Activated CD8-positive, alpha-beta memory T cell treated with anti-CD3 and anti-CD28 coated beads for 48 hours (primary cell): Measurements from ENCODE around the gene LMO2.

Source experiments
- DNase-seq, 3 experiments: peaks; one replicate each; pipeline ENCODE4 v3.0.0-alpha.2; 2020; ENCODE audit warnings: low read depth in 2 of 3, low spot score in 2 of 3

Gene LMO2

DNA sequence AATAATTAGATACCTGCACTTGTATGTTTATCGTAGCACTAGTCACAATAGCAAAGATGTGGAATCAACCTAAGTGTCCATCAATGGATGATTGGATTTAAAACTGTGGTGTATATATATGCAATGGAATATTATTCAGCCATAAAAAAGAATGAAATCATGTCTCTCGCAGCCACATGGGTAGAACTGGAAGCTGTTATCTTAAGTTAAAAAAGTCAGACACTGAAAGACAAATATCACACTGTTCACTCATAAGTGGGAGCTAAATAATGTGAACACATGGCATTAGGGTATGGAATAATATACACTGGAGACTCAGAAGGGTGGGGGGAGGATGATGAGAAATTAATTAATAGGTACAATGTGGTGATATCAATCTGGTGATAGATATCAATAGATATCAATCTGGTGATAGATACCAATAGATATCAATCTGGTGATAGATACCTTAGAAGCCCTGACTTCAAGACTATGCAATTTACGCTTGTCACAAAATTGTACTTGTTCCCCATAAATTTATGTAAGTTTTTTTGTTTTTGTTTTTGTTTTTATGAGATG lies 2.0 kb downstream of the LMO2 start:
- DNase-seq = no peak

DNA sequence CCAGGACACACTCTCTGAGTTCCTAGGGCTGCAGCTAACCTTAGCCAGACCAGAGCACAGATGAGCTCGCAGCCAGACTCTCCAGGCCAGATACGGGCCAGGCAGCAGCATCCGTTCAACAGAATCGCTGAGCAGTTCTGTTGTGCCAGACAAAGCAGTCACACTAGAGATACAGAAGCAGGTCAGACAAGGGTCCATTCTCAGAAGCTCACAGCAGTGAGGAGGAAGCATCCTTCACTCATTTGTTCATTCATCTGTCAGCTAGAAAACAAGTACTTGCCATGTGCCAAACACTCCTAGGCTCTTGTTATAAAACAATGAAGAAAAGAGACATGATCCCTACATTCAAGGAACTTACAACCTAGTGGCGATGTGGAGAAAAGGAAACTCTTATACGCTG lies 2.6 kb downstream of the LMO2 start:
- DNase-seq = no peak

DNA sequence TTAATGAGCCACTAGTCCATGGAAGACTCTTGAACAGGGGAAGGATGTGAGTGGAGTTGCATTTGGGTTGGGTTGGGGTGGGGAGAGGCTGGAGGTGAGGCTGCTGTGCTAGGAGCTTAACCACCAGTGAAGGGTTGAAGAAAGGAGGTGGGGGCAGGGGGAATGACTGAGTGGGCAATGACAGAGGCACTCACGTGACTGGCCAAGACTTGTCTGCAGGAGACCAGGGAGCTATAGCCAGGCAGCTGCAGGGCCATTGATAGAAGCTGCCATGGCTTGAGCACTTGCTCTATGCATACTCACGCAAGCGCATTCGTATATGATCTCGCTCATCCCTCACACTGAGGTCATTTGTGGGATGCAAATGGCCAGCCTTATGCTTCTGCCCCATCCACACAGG lies 4.0 kb downstream of the LMO2 start:
- DNase-seq = no peak

DNA sequence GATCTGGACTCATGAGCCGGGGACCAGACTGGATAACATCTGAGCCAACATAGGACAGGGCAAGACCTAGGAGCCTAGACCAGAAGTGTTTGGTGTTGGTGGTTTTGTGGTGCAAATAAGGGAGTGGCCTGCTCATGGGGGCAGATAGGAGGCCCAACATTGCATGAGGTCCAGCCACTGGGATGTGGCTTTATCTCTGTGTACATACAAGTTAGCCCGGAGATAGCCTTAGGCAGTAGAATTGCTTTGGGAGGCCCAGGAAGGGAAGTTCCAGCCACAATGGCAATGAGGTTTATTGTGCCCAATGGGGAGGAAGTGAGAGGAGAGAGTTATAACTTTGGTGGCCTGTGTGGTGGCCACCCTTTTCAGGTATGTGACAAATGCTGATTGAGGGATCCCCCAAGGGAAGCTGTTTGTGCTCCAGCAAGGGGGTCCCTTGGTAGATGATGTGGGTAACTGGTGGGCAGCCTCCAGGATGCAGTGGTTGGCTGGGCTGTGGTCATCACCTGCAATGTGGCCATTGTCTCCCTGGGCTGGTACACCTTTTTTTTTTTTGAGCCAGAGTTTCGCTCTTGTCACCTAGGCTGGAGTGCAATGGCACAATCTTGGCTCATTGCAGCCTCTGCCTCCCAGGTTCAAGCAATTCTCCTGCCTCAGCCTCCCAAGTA lies 6.4 kb downstream of the LMO2 start:
- DNase-seq = no peak

DNA sequence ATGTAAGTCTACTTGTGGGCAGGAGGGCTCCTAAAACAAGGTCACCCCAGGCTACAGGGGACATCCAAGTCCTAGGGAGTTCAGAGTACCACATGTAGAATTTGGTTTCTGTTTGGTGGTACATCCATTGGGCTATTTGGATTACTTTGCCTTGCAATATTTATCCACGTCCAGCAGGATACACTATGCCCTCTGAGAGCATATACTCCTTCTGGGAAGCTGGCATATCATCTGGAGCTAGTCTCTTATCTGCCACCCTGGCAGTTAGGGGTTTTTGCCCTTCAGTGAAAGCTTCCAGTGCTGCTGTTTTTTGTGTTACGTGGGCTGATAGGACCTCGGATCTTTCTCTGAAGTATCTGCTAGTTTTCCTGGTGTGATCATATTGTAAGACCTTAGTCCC lies 7.3 kb downstream of the LMO2 start:
- DNase-seq = no peak

DNA sequence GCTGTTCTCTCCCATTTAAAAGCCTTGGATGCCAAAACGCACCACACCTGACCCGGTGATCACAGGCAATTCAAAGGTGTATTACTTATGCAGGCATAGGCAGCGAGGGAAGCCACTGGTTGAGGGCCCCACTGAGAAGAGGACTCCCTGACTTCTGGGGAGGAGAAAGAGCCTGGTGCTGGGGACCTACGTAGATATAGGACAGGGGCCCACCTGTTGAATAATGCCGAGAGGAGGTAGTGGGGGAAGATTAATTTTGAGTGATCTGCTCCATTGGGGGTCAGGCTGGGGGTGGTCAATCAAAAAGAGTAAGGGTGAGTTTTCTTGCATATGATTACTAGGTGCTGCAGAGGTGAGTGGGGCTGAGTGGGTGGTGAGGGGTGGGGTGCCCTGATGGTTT lies 7.8 kb downstream of the LMO2 start:
- DNase-seq = no peak

DNA sequence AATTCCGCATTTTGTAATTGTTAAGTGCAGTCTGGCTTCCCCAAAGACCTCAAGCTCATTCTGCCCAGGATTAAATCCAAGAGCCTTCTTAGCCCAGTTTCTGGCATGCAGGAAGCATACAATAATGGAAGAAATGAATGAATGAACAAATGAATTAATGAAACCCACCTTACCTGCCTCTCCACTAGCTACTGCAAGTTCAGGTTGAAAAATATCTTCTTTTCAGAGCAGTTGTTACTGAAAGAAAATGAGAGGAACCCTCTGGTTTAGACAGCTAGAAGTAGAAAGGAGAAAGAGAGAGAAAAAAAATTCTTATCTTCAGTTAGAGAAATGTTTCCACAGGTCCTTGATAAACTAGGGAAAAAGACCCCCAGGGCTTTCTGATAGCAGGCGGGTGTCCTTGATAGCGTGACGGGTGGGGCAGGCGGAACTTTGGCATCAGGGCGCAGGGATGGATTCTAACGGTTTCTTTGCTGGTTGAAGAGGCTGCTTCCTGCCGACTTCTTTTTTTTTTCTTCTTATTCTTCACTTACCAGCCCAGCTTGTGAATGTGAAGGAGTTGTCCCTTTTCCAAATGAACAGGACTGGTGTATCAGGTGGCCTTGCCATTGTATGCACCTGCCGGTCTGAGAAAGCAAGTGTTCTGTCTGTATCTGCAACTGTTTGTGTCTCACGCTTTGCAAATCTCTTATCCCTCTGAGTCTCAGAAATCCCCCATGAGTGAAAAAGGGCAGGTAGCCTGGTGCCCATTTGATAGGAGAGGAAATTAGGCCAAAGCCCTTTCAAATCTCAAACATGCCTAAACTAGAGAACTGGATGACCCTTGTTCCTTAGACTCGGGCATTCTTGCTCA lies 10.0 kb downstream of the LMO2 start:
- no peak for DNase-seq

DNA sequence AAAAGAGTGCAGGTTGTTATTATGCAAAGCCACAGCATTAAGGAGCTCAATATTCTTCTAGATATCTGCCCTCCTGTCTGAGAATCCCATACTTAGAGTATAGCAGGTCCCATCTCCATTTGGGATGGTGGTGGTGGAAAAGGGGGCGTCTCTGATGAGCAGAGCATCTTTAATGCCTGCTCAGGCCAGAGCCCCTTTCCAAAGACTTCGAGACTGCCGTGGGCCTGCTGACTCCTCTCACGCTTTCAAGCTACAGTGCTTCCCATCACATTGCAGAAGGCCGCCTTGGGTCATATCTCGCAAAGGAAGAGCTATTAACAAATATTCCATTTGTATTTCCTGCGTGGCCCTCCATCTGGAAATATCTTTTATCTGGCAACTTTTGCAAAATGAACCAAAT lies 10.9 kb downstream of the LMO2 start:
- no peak for DNase-seq

DNA sequence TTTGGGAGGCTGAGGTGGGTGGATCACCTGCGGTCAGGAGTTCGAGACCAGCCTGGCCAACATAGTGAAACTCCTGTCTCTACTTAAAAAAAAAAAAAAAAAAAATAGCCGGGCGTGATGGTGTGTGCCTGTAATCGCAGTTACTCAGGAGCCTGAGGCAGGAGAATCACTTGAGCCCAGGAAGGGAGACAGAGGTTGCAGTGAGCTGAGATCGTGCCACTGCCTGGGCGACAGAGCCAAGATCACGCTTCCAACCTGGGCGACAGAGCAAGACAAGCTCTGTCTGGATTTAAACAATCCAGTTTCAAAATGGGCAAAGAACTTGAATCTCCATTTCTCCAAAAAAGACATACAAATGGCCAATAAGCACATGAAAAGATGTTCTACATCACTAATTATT lies 12.5 kb downstream of the LMO2 start:
- no peak for DNase-seq

DNA sequence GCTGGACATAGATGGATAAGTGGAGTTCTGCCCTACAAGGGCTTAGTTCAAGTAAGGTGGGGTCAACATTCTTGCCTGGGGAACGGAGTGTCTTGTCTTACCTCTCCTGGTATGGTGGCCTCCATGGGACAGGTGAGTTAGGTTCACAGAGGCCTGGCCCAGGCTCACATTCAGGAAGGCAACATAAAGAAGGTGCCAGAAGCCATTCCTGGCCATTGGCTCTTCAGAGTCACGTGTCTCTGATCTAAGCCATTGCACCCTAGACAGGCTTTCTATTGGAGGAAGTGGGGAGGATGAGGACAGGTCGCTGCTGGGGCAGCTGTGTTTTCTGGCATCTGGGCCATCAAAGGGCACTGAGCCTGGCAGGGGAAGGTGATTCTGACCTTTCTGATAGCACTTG lies 14.8 kb downstream of the LMO2 start:
- DNase-seq = no peak

DNA sequence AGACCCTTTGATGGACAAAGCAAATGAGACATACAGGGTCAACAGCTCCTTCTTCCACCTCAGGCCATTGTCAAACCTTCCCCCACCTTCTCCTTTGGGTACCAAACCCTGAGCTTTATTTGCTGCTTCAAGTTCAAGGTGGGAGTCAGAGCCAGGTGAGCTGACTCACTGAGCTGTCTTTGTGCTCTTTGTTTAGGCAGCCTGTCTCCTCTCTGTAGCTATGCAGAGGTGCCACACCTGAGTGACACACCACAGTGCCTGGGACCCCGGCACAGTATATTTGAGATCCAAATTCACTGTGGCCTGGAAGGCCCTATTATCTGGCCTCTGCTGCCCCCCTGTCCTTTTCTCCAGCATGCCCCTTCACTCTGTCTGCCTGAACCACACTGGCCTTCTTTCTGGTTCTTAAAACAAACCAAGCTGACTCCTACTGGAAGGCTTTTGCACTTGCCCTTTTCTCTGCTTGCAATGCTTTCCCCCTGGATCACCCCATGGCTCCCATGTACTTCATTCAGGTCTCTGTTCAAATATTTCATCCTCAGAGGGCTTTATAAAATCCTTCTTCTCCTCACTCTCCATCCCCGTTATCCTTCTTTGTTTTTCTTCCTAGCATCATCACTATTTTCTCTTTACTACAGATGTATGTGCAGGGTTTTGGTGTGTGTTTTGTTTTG lies 16.1 kb downstream of the LMO2 start:
- DNase-seq = no peak

DNA sequence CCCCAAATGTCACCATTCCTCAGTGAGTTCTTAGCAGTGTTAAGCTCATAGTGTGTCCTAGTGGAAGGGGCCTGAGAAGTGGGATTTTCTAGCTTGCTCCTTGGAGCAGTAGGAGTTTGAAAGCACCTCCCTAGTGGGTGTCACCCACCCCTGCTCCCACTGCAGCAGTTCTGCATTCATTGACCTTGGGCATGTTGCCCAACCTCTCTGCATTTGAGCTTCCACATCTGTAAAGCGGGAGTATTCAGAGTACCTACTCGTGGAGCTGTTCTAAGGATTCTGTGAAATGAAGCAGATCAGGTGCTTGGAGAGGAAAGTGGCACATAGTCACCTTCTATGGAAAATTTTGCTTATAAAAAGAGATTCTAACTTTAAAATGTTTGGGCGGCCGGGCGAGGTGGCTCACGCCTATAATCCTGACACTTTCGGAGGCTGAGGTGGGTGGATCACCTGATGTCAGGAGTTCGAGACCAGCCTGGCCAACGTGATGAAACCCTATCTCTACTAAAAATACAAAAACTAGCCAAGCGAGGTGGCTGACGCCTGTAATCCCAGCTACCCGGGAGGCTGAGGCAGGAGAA lies 16.9 kb downstream of the LMO2 start:
- DNase-seq = no peak

DNA sequence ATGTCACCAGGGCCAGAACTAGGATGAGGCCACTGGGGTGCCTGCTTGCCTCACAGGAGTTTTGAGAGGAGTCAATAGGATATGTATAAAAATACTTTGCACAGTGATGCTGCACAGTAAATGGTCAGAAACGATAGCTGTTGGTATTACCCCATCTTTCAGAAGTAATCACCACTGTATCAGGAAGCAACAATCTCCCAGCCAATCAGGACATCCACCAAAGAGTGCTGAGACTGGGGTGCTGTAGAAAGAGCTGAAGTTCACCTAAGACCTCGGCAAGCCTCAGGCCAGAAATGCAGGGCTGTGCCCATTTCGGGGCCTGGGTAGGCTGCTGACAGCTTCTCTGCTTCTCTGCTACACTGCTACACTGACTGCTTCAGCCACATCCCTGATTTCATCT lies 17.4 kb downstream of the LMO2 start:
- no peak for DNase-seq

DNA sequence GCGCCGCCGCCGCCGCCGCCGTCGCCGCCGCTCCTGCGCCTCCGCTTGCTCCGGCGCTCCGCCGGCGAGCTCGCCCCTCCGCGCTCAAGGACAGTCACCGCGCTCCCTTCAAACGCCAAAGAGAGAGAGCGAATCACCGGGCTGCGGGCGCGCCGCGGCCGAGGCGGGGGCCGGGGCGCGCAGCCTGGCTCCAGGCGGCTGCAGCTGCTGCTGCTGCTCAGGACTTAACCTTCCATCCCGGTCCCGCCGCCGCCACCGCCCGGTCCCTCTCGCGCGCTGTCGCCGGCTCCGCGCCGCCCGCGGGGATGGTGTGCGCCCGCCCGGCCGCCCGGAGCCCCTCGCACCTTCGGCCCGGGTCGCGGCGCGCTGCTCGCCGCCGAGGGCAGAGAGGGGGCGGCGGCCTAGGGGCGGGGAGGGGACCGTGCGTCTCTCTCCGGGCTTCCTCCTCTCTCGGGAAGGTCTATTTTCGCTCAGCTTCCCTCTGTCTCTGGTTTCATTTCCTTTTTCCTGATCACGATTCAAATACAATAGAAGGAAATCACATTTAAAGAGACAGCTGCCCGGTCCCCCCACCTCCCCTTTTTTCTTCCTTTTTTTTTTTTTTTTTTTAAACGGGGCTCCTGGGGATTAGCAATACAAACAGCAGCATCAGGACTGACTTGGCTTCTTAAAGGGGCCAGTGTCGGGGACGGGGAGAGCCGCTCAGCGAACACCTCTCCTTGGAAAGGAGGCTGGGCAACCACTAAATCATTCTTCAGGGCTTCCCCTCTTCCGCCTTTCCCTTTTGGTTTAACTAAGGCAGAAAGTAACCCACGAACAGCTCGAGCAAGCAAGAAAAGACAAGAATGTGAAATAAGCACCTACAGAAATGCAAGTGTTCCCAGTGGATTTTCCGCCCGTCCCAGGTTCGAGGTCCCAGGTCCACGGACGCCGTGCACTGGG lies 22.1 kb downstream of the LMO2 start:
- no peak for DNase-seq

DNA sequence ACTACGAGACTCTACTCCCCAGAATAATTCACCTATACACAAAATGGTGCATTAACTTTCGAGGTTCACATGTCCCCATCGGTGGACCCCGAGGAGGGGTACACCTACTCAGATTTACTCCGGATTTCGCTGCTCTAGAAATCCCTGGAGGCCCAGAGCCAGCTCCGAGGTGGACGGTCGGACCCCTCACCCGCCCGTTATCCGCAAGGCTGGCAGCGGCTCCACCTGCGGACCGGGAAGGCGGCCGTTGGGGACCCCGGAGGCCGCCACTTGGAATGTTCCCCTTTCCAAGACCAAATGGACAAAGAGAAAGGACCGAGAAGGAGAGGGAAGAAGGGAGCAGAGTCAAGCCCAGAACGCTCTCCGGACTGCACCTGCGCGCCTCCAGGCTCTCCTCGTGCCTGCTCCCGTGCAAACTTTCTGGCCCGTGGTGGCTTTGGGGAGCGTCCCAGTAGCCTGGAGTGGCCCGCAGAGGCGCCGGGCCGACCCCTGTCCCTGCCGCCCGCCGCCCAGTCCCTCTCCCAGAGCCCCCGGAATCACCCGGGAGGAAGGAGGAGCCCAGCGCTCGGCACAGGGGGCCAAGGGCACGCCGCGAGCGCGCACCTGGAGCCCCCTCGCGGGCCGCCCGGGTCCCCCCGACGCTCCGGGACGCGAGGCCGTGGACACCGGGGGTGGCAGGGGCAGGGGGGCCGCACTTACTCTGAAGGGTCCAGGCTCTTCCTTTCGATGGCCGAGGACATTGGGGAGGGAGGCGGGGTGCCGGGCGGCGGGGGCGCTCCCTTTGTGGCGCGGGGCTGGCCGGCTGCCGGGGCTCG lies 23.0 kb downstream of the LMO2 start:
- no peak for DNase-seq

DNA sequence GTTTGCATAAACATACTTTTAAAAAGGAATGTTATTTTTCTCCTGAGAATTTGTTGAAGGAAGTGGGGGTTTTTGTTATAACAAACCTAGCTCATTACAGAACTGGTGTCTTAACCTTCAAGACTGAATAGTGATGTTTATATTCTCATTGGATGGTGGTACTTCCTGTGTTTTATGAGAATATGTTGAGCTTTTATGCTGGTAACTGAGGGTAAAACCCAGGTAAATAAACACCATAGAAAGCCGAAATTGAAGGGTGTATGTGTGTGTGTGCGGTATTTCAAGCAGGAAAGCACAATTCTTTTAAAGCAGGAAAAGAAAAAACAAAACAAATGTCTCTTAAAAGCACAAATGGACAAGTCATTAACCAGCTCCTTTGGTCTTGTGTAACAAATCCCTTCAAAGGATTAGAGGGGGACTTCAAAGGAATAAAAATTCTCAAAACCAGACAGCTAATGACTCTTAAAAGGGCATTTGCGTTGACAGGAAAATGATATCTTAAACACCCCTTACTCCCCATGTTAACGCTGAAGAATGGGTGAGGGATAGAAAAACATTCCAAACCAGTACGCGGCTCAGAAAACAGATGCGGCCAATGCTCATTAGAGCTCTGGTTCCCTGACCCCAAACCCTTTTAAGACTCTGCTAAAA lies 23.8 kb downstream of the LMO2 start:
- no peak for DNase-seq

DNA sequence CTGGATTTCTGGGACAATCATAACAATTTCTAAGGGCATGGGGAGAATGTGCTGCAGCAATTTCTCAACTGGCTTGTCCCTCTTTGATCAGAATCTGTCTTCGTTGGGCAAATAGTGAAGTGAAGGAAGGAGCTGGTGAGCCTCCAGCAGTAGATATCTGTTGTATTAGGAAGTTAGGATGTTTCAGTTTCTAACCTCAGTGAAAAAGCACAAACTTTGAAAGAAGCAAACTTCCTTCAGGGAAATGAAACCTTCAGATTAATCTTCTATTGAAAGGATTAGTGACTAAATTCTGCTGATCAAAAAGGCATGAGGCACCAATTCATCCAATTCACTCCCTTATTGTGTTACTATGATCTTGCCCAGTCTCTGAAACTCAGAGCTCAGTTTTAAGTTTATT lies 24.3 kb downstream of the LMO2 start:
- no peak for DNase-seq

DNA sequence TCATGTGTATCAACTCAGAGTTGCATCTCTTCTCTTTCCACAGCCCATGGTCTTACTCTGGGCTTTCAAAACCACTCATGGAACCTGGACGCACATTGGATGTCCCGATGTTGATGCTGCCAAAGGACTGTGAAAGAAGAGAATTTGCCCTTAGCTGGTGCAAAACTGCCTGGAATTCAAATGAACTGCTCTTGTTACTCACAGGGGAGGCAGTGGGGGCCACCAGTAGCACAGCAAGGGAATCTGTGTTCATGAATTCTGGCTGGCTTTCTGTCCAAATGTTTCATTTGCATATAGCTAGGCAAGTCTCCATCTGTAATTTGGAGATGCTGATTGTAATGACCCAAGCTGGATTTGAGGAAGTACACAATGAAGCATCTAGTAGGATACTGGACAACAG lies 24.9 kb downstream of the LMO2 start:
- DNase-seq = no peak

DNA sequence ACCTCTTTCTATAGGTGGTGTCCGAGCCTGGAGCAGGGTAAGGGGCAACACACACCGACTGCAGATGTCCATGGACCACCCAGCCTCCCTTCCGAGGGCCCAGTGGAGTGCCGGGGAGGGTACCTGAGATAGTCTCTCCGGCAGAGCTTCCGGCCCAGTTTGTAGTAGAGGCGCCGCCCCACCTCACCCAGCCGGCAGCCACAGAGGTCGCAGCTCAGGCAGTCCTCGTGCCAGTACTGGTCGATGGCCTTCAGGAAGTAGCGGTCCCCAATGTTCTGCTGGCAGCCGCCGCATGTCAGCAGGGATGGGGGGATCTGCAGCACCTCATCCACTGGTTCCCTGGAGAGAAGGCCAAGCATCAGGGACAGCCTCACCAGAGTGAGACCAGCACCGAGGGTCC lies 27.4 kb downstream of the LMO2 start:
- no peak for DNase-seq
